Nucleus accumbens (tissue), 56 donors: ENCODE results near the gene ATG13.
"Not testable (repeated sequence)": the region's sequence is repeated elsewhere in the genome, so short reads cannot be mapped to it uniquely, and the experiment has no call there.

Source experiments
- DNase-seq, 56 donors: peaks; one replicate each; lab custom pipeline; 2025; lab: John Stamatoyannopoulos, UW

ATG13 gene

DNA sequence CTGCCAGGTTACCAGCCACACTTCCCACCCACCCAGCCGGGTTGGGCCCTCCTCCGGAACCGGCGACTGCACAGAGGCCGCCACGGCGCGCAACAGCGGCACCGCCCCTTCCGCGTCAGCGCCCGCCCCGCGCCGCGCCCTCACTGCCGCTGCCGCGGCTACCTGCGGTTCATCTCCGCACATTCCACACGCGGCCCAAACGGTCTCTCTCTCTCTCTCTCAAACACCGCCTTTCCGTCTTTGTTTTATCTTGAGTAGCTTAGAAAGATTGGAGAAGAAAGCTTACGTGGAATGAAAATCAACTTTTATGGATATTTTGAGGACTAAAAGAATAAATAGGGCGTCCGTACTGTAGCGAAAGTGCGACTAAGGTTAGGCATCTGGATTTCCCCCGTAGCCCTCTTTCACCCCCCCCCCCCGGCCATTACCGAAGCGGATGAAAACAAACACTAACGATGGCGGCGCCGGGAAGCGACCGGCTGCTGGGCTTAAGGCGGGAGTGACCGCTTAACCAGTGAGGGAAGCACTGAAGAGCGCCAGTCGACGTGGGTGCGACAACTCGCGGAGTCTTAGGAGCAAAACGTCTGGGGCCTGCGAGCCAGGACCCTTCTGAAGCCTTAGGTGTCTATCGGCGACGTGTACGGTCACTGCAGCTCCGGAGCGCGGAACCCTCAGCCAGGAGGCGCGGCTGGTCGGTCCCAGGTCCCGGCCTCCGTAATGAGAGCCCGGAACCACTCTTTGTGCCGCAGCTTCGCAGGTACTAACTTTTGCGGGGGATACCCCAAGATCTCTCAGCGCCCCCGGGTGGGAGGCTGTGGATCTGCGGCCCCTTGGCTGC, at the start of gene ATG13, which contains the start of gene HARBI1:
Gene ATG13, plus strand, starts transcription at position 420 of the 838 bp plus-strand sequence. CDS start 26,739 bp downstream, outside the sequence.
Gene HARBI1, minus strand, starts transcription at position 94 of the 838 bp plus-strand sequence. CDS start 990 bp downstream, outside the sequence.
- peak in 55 of 56 donors; percentile 59 to 93 (median 82) for DNase-seq

GRCh38 chr11:46570790-46571398, 46.5 kb upstream of the ATG13 start:
- no peak for DNase-seq

GRCh38 chr11:46574656-46575055, 42.7 kb upstream of the ATG13 start:
- no peak for DNase-seq

- no peak for DNase-seq
These were observed 40.3 kb upstream of the ATG13 start for GRCh38 chr11:46577058-46577457.

DNA sequence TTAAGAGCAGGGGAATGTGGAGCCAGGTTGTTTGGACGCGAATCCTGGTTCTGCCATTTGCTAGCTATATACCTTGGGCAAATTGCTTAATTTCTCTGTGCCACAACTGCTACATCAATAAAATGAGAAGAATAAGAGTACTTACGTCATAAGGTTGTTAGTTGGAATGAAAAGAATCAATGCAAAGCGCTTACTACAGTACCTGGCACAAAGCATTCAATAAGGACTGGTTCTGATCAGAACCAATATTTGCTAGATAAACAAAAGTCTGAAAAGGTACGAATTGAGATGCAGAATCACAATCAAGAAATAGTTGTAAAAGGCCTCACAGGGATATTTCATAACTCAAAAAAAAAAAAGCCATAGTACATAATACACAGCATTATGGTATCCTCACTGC, 34.8 kb upstream of the ATG13 start:
- no peak for DNase-seq

- not testable (repeated sequence) for DNase-seq
These were observed 33.8 kb upstream of the ATG13 start for GRCh38 chr11:46583513-46583912.

DNA sequence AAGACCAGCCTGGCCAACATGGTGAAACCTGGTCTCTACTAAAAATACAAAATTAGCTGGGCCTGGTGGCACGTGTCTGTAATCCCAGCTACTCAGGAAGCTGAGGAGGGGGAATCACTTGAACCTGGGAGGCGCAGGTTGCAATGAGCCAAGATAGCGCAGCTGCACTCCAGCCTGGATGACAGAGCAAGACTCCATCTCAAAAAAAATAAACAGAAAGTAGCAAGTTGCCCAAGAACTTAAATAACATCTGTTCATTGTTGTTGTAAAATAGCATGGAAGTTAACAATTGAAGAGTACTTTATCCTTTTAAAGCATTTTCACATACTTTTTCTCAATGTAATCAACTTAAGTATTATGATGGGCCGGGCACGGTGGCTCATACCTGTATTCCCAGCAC, 29.2 kb upstream of the ATG13 start:
- DNase-seq: no peak

DNA sequence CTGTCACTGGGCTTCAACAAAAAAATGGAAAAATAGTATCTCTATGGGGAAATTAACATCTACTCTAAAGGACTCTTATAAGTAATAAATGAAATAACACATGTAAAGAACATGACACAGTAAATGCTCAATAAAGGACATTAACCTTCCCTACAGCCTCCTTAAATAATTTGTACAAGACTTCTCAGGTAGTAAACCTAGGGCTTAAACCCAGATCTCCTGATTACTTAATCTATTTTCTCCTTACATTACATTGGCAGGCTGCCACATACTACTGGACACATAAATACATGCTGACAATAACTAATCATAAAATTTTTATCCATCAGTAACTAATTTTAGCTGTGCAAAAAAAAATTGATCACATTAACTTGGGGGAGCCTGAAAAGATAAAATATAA, 28.4 kb upstream of the ATG13 start:
- DNase-seq: no peak

GRCh38 chr11:46590740-46591605, 26.4 kb upstream of the ATG13 start:
- DNase-seq: no peak

GRCh38 chr11:46593550-46594373, 23.6 kb upstream of the ATG13 start, which contains the start of gene AMBRA1:
Gene AMBRA1, minus strand, starts transcription at chr11:46594023. Its CDS starts 45,643 bp downstream, at chr11:46548380.
- DNase-seq: peak in 55 of 56 donors; percentile 52 to 92 (median 83)

GRCh38 chr11:46594374-46594700, 23.0 kb upstream of the ATG13 start:
- no peak for DNase-seq

DNA sequence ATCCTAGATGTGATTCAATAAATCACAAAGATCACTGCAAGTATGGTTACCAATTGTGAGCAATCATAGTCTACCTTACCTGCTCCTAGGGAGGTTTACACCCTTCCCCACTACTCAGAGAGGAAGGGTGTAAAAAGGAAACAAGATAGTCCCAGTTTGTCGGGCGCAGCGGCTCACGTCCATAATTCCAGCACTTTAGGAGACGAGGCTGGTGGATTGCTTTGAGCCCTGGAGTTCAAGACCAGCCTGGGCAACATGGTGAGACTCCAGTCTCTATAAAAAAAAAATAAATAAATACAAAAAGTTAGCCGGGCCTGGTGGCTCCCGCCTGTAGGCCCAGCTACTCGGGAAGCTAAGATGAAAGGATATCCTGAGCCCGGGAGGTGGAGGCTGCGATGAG, 22.6 kb upstream of the ATG13 start:
- DNase-seq: no peak

DNA sequence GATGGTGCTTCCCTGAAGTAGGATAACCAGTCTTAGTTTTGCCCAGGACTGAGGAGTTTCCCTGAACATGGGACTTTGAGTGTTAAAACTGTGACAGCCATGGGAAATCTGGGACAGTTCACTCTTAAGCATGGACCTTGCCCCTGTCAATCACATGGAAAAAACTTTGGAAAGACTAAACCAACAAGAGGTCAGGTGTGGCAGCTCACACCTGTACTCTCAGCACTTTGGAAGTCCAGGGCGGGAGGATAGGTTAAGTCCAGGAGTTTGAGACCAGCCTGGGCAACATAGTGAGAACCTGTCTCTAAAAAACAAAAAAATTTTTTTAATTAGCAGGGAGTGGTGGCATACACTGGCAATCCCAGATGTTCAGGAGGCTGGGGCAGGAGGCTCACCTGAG, 20.2 kb upstream of the ATG13 start:
- no peak for DNase-seq

DNA sequence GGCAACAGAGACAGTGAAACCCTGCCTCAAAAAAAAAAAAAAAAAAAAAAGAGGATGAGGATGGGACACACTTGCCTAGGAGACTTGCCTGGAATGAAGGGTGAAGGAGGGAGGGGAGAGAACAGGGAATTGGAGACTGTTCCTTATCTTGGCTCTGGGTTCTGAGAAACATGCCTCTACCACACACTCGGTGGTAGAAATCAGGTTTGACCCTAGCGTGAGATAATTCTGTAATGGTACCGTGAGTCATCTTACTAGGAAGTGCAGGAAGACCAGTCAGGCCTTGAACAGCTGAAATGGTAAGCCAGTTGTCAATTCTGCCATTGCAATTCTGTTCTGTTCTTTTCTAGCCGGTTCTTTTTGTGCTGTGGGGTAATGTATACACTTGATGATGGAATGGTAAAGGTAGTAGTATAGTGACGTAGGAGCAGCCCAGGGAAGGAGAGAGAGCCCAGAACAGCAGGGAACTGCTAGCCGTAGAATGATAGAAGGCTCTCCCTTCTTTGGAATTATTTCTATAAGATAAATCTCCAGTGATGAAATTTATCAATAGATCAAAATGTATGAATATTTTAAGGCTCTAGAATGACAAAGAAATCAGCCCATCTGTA, 19.6 kb upstream of the ATG13 start:
- DNase-seq: no peak

DNA sequence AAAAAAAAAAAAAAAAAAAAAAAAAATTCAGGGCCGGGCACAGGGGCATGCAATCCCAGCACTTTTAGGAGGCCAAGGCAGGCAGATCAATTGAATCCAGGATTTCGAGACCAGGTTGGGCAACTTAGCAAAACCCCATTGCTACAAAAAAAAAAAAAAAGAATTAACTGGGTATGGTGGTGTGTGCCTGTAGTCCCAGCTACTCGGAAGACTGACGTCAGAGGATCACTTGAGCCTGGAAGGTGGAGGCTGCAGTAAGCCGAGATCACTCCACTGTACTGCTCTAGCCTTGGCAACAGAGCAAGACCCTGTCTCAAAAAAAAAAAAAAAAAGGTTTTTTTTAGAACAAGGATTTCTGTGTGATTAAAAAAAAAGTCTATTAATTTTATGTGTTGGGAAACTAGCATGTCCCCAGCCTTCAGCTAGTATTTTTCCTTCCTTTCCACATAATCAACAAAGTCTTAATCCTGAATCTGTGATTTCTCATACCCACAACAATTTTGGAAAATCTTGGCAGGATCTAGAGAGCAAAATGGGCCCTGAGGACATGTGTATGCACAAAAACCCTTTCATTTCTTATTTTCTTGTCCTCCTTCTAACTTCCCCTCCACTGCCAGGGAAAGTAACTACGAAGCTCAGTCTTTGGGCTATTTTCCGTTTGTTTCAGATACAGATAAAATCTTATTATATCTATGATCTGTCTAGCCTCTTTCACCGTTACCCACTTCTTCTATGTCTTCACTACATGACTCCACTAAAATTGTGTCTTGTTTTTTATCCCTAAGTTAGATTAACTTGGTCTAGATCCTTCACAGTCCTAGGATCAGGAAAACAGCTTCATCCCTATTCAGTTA, 17.8 kb upstream of the ATG13 start:
- DNase-seq: no peak

GRCh38 chr11:46600194-46600960, 17.0 kb upstream of the ATG13 start:
- DNase-seq: no peak

GRCh38 chr11:46601129-46601528, 16.2 kb upstream of the ATG13 start:
- DNase-seq: no peak
